NCI-H2227 (cell line): ENCODE results near the gene C16orf96.
A peak's percentile ranks its signal among the peaks of the same experiment; 100 is the strongest.
"Not testable (repeated sequence)": the region's sequence is repeated elsewhere in the genome, so short reads cannot be mapped to it uniquely, and the experiment has no call there.

ENCODE experiments used
- DNase-seq: peaks from one replicate; lab custom pipeline; 2025; ENCODE audit not compliant: unreplicated experiment; lab: John Stamatoyannopoulos, UW

The C16orf96 gene

GRCh38 chr16:4561596-4561995 is 5.5 kb downstream of the C16orf96 start:
- DNase-seq: peak; percentile 43

GRCh38 chr16:4564661-4565267 is 8.6 kb downstream of the C16orf96 start:
- no peak for DNase-seq

GRCh38 chr16:4566144-4566543 is 10.0 kb downstream of the C16orf96 start:
- DNase-seq: no peak

GRCh38 chr16:4570086-4570485 is 13.9 kb downstream of the C16orf96 start:
- DNase-seq: no peak

GRCh38 chr16:4570688-4571321 is 14.7 kb downstream of the C16orf96 start:
- DNase-seq: peak; percentile 33

GRCh38 chr16:4572715-4573114 is 16.6 kb downstream of the C16orf96 start:
- no peak for DNase-seq

GRCh38 chr16:4573926-4574325 is 17.8 kb downstream of the C16orf96 start:
- not testable (repeated sequence) for DNase-seq

GRCh38 chr16:4574919-4575705 is 19.0 kb downstream of the C16orf96 start:
- no peak for DNase-seq

- no peak for DNase-seq
Measured at GRCh38 chr16:4576008-4576407, 19.9 kb downstream of the C16orf96 start.

- no peak for DNase-seq
Measured at GRCh38 chr16:4578961-4579530, 22.9 kb downstream of the C16orf96 start.

- no peak for DNase-seq
Measured at GRCh38 chr16:4580250-4580649, 24.1 kb downstream of the C16orf96 start.

GRCh38 chr16:4583906-4584305 is 27.8 kb downstream of the C16orf96 start:
- no peak for DNase-seq

GRCh38 chr16:4586291-4586690 is 30.2 kb downstream of the C16orf96 start:
- no peak for DNase-seq

- no peak for DNase-seq
Measured at GRCh38 chr16:4588386-4588785, 32.2 kb downstream of the C16orf96 start.

GRCh38 chr16:4588961-4589360 is 32.8 kb downstream of the C16orf96 start:
- no peak for DNase-seq

GRCh38 chr16:4591191-4591590 is 35.1 kb downstream of the C16orf96 start:
- no peak for DNase-seq

GRCh38 chr16:4591706-4592470 is 35.7 kb downstream of the C16orf96 start:
- no peak for DNase-seq

- peak; percentile 48 for DNase-seq
Measured at GRCh38 chr16:4593086-4593485, 36.9 kb downstream of the C16orf96 start.

- no peak for DNase-seq
Measured at GRCh38 chr16:4594433-4595410, 38.6 kb downstream of the C16orf96 start.

- no peak for DNase-seq
Measured at GRCh38 chr16:4597174-4597573, 41.0 kb downstream of the C16orf96 start.
